ENCODE measurements around the gene TAF1L.
"Not testable (repeated sequence)": the region's sequence is repeated elsewhere in the genome, so short reads cannot be mapped to it uniquely, and the experiment has no call there.

TAF1L gene

DNA sequence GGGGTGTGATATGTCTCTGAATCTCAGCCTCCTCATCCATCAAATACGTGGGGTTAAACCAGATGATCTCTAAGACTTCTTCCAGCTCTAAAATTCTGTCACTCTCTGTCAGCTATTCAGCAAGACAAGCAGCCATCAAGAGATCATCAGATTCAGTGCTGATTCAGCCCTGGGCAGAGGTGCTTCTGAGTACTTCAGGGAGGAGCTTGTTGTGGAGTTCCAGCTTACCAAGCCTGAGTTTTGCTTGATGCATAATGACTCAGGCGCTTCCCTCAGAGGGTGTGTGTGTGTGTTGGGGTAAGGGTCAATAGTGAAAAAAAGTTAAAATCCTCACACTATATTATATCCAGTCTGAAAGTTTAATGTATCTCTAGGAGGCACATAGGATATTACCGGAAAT lies 29.6 kb upstream of the TAF1L start:
- H3K4me1 Mint-ChIP-seq = no peaks in the 10 kb centered on the region

DNA sequence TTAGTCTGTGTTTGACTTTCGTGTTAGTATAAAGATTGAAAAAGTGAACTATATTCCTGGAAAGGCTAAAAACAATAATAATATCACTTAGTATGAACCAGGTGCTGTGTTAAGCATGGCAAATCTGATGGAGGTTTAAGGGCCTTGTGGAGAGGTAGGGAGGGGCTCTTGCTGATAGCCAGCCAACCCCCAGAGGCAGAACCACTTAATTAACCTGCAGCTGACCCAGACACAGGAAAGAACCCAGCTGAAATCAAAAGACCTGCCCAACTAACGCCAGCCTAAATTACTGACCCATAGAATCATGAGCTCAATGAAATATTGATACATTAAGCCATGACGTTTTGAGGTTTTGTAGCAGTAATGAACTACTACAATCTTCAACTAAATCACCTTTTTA lies 28.3 kb upstream of the TAF1L start:
- no peak overlapping the region for H3K27ac Mint-ChIP-seq
- DNase-seq = no peak
- H3K4me3 Mint-ChIP-seq = no peak overlapping the region

More for the DNA sequence above, 29.6 kb upstream of the TAF1L start:
- TF ChIP-seq, protein P1, sequence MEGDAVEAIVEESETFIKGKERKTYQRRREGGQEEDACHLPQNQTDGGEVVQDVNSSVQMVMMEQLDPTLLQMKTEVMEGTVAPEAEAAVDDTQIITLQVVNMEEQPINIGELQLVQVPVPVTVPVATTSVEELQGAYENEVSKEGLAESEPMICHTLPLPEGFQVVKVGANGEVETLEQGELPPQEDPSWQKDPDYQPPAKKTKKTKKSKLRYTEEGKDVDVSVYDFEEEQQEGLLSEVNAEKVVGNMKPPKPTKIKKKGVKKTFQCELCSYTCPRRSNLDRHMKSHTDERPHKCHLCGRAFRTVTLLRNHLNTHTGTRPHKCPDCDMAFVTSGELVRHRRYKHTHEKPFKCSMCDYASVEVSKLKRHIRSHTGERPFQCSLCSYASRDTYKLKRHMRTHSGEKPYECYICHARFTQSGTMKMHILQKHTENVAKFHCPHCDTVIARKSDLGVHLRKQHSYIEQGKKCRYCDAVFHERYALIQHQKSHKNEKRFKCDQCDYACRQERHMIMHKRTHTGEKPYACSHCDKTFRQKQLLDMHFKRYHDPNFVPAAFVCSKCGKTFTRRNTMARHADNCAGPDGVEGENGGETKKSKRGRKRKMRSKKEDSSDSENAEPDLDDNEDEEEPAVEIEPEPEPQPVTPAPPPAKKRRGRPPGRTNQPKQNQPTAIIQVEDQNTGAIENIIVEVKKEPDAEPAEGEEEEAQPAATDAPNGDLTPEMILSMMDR (IDR thresholded peaks at IDR 0.05) = no peak
- Mint-ChIP-seq H3K27me3 (ENCODE audit: low read depth, poor library complexity) (peaks cover 2% of the 10 kb centered on the region), H3K36me3 (ENCODE audit: low read depth) (no peaks in the 10 kb centered on the region), H3K9me3 (peaks cover 23% of the 10 kb centered on the region), H3K27ac (no peak overlapping the region), H3K4me3 (no peak overlapping the region)
- DNase-seq = no peak

DNA sequence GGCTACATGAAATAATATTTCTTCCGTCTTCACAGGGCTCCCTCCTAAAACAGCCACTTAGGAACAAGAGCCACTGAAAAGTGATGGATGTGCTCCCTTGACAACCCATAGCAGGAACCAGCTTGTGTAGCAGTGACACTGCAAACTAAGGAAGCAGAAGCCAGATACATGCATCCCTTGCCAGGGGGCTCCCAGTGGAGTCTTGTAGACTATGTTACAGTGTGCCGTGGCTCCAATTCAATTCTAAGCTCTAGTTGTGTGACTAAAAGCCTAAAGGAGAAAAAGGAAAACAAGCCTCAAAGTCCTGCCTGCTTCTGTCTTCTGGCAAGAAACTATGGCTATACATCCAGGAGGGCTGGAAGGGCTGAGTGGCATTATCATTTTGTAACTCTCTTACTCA lies 12.2 kb upstream of the TAF1L start:
- Mint-ChIP-seq H3K27me3 (ENCODE audit: low read depth, poor library complexity) (peaks cover 9% of the 10 kb centered on the region), H3K36me3 (ENCODE audit: low read depth) (no peaks in the 10 kb centered on the region), H3K4me1 (no peaks in the 10 kb centered on the region), H3K27ac (no peak overlapping the region), H3K4me3 (no peak overlapping the region), H3K9me3 (peaks cover 30% of the 10 kb centered on the region)
- no peak for DNase-seq
- TF ChIP-seq, protein P1 (IDR thresholded peaks at IDR 0.05) = no peak

More for the DNA sequence above, 28.3 kb upstream of the TAF1L start:
- Mint-ChIP-seq H3K27me3 (ENCODE audit: low read depth, poor library complexity) (no peaks in the 10 kb centered on the region), H3K36me3 (ENCODE audit: low read depth) (no peaks in the 10 kb centered on the region), H3K4me1 (no peaks in the 10 kb centered on the region), H3K9me3 (peaks cover 25% of the 10 kb centered on the region)
- TF ChIP-seq, protein P1 (IDR thresholded peaks at IDR 0.05) = no peak

DNA sequence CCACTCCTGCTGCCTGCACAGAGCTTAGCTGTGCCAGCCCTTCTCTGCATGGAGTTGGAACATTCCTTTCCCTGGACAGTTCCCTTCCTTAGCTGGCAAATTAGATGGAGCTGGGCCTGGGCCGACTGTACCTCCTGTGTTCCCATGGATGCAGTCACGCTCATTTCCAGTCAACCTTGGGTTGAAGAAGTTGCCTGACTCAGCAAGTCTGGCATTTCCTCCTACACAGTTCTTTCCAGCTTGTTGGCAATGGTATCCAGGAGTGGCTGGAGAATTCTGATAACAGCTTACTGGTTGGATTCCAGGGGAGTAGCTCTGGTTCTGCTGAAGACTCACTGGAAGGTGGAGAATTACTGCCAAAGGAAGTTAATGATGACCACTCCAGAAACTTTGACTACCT lies 9.2 kb upstream of the TAF1L start:
- DNase-seq = no peak
- no peak overlapping the region for H3K27ac Mint-ChIP-seq
- TF ChIP-seq, protein P1 (IDR thresholded peaks at IDR 0.05) = no peak

DNA sequence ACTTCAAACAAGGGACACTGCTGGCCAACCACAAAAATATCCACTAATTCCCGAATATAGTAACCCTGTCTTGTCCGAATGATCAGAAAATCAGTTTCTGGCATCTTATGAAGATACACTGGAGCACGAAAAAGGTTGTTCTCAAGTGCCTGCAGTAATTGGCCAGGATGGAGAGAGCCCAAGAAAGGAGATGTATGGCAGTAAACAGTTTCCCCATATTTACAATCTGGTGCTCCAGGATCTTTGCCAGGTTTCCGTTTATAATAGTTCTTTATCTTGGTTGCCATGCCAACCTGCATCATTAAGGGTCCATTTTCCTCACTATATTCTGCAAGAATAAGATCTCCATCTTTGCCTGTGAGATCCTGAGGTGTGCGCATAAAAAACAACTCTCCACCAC lies 2.3 kb downstream of the TAF1L start:
- H3K27me3 Mint-ChIP-seq (ENCODE audit: low read depth, poor library complexity); H3K36me3 Mint-ChIP-seq (ENCODE audit: low read depth); H3K27ac Mint-ChIP-seq; H3K4me3 Mint-ChIP-seq; H3K9me3 Mint-ChIP-seq; DNase-seq; H3K4me1 Mint-ChIP-seq: not testable (repeated sequence)

More for the DNA sequence above, 9.2 kb upstream of the TAF1L start:
- H3K9me3 Mint-ChIP-seq = peaks cover 38% of the 10 kb centered on the region
- H3K4me1 Mint-ChIP-seq = no peaks in the 10 kb centered on the region
- H3K36me3 Mint-ChIP-seq (ENCODE audit: low read depth) = no peaks in the 10 kb centered on the region
- peaks cover 13% of the 10 kb centered on the region for H3K27me3 Mint-ChIP-seq (ENCODE audit: low read depth, poor library complexity)
- no peak overlapping the region for H3K4me3 Mint-ChIP-seq

DNA sequence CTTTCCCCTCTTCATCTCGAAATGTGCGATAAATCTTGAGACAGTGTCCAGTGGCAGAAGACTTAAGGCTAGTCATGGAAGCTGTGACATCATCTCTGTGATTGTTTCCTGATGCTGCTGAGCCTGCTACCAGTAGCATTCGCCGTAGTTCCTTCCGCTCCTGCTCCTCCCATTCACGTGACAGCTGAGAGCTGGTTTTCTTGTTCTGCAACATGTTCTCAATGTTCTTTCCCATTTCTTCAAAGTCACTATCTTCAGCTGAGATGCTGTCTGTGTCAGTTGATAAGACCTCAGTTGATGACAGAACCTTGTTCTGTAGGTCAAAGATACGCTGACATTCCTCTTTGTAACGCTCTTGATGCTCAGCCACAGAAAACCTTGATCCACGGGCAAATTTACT lies 3.5 kb downstream of the TAF1L start:
- Mint-ChIP-seq H3K27ac (no peak overlapping the region), H3K4me3 (no peak overlapping the region), H3K4me1 (no peaks in the 10 kb centered on the region), H3K27me3 (ENCODE audit: low read depth, poor library complexity) (peaks cover 4% of the 10 kb centered on the region), H3K9me3 (no peaks in the 10 kb centered on the region), H3K36me3 (ENCODE audit: low read depth) (no peaks in the 10 kb centered on the region)
- TF ChIP-seq, protein P1 (IDR thresholded peaks at IDR 0.05) = no peak
- no peak for DNase-seq
